MM.1S (cell line): ENCODE data around the gene ZNF214.

Source experiments
- CTCF ChIP-seq: fragments of 300-600 bp; sonication (generic); IDR thresholded peaks from 2 replicates; pipeline ENCODE4 v1.5.1; 2016; ENCODE audit warnings: antibody characterized with exemption, low read length, mixed read lengths
- EZH2 ChIP-seq: fragments of 300-600 bp; sonication (generic); optimal IDR thresholded peaks from 2 replicates; pipeline ENCODE3; 2017; ENCODE audit warnings: low read depth, mild to moderate bottlenecking, antibody characterized with exemption, low read length, mixed read lengths

GRCh38 chr11:6986487-6986886, 33.7 kb downstream of the ZNF214 start:
- TF ChIP-seq EZH2 (no peak), CTCF (no peak)
